Measurements from ENCODE around the gene TMEM200B.
"Not testable (repeated sequence)": the region's sequence is repeated elsewhere in the genome, so short reads cannot be mapped to it uniquely, and the experiment has no call there.

The TMEM200B gene

DNA sequence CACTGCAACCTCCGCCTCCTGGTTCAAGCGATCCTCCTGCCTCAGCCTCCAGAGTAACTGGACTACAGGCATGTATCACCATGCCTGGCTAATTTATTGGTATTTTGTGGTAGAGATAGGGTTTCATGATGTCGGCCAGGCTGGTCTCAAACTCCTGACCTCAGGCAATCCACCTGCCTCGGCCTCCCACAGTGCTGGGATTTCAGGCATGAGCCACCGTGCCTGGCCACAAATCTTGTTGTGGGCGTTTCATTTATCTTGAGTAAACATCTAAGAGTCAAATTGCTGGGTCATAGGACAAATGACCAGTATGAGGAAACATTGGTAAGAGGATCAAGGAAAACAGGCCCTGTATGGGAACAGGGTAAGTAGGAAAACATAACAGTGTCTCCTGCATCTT is 17.9 kb downstream of the TMEM200B start:
- DNase-seq: no peak

DNA sequence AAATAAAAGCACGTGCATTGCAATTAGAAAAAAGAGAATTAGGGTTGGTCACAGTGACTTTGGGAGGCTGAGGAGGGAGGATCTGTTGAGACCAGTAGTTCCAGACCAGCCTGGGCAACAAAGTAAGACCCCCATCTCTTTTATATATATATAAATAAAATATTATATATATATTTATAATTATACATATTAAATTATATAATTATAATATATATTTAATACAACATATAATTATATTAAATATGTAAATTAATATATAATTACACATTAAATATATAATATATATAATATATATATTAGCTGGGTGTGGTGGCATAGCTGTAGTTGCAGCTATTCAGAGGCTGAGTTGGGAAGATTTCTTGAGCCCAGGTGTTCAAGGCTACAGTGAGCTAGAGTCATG is 23.2 kb downstream of the TMEM200B start:
- DNase-seq: no peak

DNA sequence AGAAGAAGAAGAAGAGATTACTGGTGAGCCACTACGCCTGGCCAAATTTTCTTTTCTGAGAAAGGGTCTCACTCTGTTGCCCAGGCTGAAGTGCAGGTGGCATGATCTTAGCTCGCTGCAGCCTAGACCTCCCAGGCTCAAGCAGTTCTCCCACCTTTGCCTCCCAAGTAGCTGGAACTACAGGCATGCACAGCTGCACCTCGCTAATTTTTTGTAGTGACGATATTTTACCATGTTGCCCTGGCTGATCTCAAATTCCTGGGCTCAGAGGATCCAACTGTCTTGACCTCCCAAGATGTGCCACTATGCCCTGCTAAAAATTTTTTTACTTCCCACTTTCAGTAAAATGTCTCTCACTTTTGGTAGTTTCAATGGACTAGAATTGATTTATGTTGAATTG is 24.4 kb downstream of the TMEM200B start:
- DNase-seq: no peak

DNA sequence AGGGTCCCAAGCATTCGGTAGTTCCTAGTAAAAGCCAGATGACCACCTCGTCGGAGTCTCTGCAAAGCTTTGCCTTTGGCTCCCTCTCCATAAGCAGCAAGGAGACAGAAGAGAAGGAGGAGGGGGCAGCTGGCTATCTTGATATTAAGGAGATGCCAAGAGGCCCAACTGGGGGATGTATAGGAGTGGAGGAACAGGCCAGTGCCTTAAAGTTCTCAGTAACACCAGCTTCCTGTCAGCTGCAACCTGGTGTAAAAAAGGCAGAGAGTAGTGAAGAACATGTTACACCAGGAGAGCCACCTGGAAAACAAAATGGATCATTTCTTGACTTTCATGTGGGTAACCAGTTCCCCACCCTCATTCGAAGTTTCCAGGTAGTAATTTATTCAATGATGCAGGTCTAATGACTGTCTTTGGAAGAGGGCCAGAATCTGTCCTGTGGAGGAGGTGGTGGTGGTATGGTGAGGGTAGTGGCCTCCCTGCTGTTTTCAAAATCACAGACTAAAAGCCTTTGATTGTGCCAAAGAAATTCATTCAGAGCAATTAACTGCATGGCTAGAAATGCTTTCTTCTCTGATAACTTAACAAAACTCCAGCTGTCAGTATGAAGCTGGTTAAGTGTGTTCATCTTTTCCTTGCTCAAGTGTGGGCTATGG is 27.3 kb downstream of the TMEM200B start:
- no peak for DNase-seq

DNA sequence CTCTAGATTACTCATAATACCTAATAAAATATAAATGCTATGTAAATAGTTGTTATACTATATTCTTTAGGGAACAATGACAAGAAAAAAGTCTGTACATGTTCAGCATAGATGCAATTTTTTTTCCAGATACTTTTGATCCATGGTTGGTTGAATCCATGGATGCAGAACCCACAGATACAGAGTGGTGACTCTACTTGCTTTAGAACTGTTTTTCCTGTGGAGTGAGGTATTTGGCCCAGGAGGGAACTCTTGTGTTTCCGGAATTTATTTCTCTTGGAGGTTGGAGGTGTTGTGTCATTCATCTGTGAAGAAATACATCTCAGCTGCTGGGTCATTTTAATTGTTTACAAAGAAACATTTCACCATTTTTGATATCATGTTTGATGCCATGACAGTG is 28.7 kb downstream of the TMEM200B start:
- no peak for DNase-seq

DNA sequence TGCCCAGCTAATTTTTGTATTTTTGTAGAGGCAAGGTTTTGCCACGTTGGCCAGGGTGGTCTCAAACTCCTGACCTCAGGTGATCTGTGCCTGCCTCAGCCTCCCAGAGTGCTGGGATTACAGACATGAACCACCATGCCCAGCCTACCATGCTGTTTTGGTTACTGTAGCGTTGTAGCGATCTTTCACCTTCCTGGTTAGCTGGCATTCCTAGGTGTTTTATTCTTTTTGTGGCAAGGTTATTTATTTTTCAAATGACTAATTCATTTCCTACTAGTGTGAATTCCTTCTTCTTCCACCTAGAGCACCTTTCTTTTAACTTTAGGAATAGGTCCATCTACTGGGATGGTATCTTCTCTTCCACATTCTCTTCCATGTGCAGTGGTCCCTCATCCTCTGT is 29.3 kb downstream of the TMEM200B start:
- DNase-seq: no peak

DNA sequence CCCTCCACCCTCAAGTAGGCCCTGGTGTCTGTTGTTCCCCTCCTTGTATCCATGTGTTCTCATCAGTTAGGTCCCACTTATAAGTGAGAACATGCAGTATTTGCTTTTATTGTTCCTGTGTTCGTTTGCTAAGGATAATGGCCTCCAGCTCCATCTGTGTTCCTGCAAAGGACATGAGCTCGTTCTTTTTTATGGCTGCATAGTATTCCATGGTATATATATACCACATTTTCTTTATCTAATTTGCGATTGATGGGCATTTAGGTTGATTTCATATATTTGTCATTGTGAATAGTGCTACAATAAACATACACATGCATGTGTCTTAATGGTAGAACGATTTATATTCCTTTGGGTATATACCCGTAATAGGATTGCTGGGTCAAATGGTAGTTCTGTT is 31.0 kb downstream of the TMEM200B start:
- DNase-seq: not testable (repeated sequence)

DNA sequence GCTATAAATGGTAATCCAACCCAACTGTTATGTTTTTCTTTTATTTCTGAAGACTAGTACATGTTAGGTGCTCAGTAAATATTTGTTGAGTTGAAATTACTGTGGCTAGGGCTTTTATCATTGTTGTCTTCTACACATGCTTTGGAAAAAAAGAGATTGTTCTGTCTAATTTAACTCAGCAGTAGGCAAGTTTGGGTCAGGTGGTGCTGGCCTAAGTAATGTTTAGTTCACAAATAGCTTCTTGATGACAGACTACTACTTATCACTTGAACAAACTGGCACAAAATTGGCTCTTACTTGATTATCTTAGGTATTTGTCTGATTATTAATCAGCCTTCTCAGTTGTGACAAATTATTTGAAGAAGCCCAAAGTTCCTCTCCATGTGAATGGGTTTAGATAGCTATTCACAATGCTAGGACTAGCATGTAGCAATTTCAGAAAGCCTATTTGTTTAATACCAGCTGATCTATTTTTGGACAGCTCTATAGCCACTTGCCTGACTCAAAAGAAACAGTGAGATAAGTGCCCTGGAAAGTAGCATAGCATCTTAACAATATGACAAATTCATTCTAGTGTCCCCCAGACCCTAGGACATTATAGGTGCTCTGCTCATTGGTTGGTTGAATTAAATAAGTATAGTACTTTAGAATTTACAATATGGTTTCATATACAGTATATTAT is 32.6 kb downstream of the TMEM200B start:
- no peak for DNase-seq

DNA sequence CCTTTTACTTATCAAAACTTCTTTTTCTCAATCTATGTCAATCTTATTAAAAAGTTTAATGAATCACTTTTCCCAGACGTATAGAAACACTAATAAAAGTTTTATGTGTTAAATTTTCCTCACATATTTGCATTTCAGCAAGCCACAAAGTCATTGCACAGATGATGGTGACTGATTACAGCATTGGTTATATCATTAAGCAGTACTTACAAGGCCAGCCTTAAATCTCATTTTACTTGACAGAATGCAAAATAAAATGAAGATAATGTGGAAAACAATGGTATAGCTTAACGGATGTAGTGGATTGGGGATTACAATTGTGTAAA is 39.5 kb downstream of the TMEM200B start:
- no peak for DNase-seq

DNA sequence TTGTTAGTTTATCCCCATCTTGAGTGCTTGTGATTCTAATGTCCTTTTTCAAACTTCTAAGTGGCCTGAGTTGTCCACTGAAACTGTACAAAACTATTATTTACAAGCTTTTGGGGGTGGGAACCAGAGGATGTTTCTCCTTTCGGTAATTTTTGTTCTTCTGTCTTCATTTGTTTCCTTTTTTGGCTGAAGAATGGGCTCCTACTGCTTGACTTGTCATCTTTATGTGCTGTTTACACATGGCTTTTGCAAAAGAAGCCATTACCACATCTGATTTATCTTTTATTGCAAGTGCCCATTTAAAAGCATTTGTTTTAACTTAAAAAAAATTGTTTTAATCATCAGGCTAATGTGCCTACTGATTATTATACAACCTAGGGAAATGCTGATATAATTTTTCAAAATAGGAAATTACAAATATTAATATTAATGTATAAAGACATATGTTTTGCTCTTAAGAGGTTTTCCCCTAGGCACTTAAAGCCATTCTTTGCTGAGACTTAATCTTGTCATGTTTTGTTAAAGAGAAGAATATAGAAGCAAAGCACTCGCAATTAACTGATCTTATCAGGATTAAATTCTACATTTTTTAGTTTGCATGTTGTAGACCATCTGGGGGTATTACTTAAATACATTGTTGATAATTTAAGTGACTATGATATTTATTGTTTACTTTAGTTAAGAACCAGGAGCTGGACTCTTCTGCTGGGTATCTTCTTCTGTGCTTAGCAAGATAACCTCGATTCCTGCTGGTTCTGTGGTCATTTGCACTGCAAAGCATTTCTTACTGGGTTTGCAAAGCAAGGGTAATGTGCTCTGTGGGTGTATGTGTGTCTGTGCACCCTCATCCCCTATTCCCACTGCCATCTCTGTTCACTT is 40.1 kb downstream of the TMEM200B start:
- no peak for DNase-seq

DNA sequence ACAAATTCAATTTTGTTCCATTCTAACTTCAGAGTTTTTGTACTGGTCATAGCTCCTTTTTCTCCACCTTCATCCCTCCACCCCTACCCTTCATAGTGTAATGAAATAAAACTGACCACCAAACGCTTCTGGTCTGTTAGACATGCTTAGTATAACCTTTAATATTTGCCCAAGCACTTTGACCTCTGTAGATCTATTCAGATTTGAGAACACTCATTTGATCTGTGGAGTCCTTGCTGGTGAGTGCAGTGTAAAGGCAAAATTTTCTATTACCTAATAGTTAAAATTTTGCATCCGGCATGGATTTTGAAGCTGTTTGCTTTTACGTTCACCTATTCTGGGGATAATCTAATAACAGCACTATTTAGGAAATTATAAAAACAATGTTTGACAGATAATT is 41.2 kb downstream of the TMEM200B start:
- DNase-seq: no peak

DNA sequence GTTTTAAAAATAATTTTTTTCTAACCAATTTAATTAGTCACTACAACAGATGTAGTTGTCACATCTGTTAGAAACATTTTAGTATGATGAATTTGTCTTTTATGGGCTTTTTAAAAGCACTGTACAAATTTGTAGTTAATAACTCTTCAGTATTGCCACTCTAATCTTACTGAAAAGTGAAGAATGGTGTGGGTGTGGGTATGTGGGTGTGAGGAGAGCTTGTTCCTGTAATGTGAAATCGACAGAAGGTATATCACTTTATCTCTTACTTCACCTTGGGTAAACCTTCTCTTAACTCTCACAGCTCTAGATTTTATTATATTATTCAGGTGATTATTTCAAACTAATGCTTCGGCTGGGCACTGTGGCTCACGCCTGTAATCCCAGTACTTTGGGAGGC is 42.5 kb downstream of the TMEM200B start:
- no peak for DNase-seq

DNA sequence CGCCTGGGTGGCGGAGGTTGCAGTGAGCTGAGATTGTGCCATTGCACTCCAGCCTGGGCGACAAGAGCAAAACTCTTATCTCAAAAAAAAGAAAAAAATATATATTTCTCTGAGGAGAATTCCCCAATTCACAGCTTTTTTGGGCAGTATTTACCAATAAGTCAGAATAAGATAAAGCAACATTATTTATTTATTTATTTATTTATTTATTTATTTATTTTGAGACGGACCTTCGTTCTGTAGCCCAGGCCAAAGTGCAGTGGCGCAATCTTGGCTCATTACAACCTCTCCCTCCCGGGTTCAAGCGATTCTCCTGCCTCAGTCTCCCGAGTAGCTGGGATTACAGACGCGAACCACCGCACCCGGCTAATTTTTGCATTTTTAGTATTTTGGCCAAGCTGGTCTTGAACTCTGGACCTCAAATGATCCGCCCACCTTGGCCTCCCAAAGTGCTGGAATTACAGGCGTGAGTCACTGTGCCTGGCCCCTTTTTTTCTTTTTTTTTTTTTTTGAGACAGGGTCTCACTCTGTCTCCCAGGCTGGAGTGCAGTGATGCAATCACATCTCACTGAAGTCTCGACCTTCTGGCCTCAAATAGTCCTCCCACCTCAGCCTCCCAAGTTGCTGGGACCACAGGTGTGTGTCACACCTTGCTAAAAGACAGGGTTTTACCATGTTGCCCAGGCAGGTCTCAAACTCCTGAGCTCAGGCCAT is 43.6 kb downstream of the TMEM200B start:
- not testable (repeated sequence) for DNase-seq

DNA sequence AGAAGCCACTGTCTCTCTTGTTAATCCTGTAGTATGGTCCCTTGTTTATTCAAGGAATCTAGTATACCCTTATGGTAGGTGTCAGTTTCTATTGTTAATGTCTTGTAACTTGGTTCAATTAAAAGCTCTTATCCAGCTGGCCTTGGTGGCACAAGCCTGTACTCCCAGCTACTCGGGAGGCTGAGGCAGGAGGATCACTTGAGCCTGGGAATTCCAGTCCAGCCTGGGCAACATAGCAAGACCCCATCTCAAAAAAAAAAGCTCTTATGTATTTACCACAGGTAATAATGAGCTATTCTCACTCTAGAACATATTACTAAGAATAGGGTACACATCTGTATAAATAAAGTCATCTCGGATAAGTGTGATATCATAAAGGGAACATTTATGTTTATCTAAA is 46.5 kb downstream of the TMEM200B start:
- no peak for DNase-seq

Data from cerebellar nuclear complex (tissue), 1 donor.